HG03469 (cell line): ENCODE measurements around the gene CCT2.
"Not testable (repeated sequence)": the region's sequence is repeated elsewhere in the genome, so short reads cannot be mapped to it uniquely, and the experiment has no call there.

Experiments
- ATAC-seq: cut with Tn5 transposase; IDR thresholded peaks from one replicate; pipeline ENCODE4 v1.9.1; 2021; ENCODE audit warnings: mild to moderate bottlenecking, moderate library complexity, moderate number of reproducible peaks; ENCODE audit not compliant: unreplicated experiment

The CCT2 gene

GRCh38 chr12:69583203-69583602 is 2.1 kb upstream of the CCT2 start:
- no peak for ATAC-seq

GRCh38 chr12:69588527-69588926 is 3.3 kb downstream of the CCT2 start:
- ATAC-seq, result no peak

GRCh38 chr12:69589082-69589481 is 3.8 kb downstream of the CCT2 start:
- no peak for ATAC-seq

GRCh38 chr12:69595689-69596088 is 10.4 kb downstream of the CCT2 start:
- ATAC-seq, result no peak

GRCh38 chr12:69598174-69598753 is 13.0 kb downstream of the CCT2 start:
- no peak for ATAC-seq

GRCh38 chr12:69600804-69601203 is 15.5 kb downstream of the CCT2 start:
- no peak for ATAC-seq

- no peak for ATAC-seq
Measured at GRCh38 chr12:69601962-69602685, 16.9 kb downstream of the CCT2 start.

- ATAC-seq, result no peak
Measured at GRCh38 chr12:69602954-69603353, 17.7 kb downstream of the CCT2 start.

- not testable (repeated sequence) for ATAC-seq
Measured at GRCh38 chr12:69603556-69603955, 18.3 kb downstream of the CCT2 start.

- not testable (repeated sequence) for ATAC-seq
Measured at GRCh38 chr12:69604275-69604674, 19.0 kb downstream of the CCT2 start.

- ATAC-seq, result no peak
Measured at GRCh38 chr12:69608114-69608513, 22.9 kb downstream of the CCT2 start.

- no peak for ATAC-seq
Measured at GRCh38 chr12:69610126-69610525, 24.9 kb downstream of the CCT2 start.

- ATAC-seq, result no peak
Measured at GRCh38 chr12:69610729-69611128, 25.5 kb downstream of the CCT2 start, which contains the start of gene LRRC10. TSS of gene LRRC10 (minus strand) at chr12:69610907. CDS start at chr12:69610838, 69 bp downstream.

- no peak for ATAC-seq
Measured at GRCh38 chr12:69613351-69613750, 28.1 kb downstream of the CCT2 start.

GRCh38 chr12:69616025-69616424 is 30.8 kb downstream of the CCT2 start:
- ATAC-seq, result no peak

- ATAC-seq, result no peak
Measured at GRCh38 chr12:69619050-69619449, 33.8 kb downstream of the CCT2 start.

- no peak for ATAC-seq
Measured at GRCh38 chr12:69620077-69620476, 34.8 kb downstream of the CCT2 start.

- ATAC-seq, result no peak
Measured at GRCh38 chr12:69620921-69621320, 35.7 kb downstream of the CCT2 start.

- ATAC-seq, result no peak
Measured at GRCh38 chr12:69621551-69621950, 36.3 kb downstream of the CCT2 start.

GRCh38 chr12:69623970-69624369 is 38.7 kb downstream of the CCT2 start:
- ATAC-seq, result no peak

- no peak for ATAC-seq
Measured at GRCh38 chr12:69627501-69627900, 42.2 kb downstream of the CCT2 start.

GRCh38 chr12:69630191-69630590 is 44.9 kb downstream of the CCT2 start:
- ATAC-seq, result no peak

GRCh38 chr12:69633061-69633460 is 47.8 kb downstream of the CCT2 start:
- no peak for ATAC-seq
